Upper lobe of right lung (tissue), 1 donor: ENCODE results near the gene IL5RA. TPM values are rescaled to one million over a fixed set of nuclear protein-coding genes. Genes with fewer than 3 reads are reported as not detected.

Experiments
- ATAC-seq: fragments of 200-7000 bp; cut with Tn5 transposase; one replicate; pipeline ENCODE4 v1.9.1; 2020; ENCODE audit warnings: mild to moderate bottlenecking, moderate library complexity
- DNase-seq: peaks from one replicate; pipeline ENCODE4 v3.0.0-alpha.2; 2020
- H3K27ac ChIP-seq: fragments of 200-600 bp; one replicate; pipeline ENCODE4 v1.8.0; 2022
- H3K27me3 ChIP-seq: fragments of 200-600 bp; one replicate; pipeline ENCODE4 v1.8.0; 2022; ENCODE audit warnings: mild to moderate bottlenecking
- H3K36me3 ChIP-seq: fragments of 200-600 bp; one replicate; pipeline ENCODE4 v1.8.0; 2022
- H3K4me1 ChIP-seq: fragments of 200-600 bp; one replicate; pipeline ENCODE4 v1.8.0; 2022
- H3K4me3 ChIP-seq: fragments of 200-600 bp; one replicate; pipeline ENCODE4 v1.8.0; 2022; ENCODE audit warnings: mild to moderate bottlenecking
- H3K9me3 ChIP-seq: fragments of 200-600 bp; one replicate; pipeline ENCODE4 v1.8.0; 2022
- intact Hi-C: fragments of 100-400 bp; cut with DNase I; formaldehyde crosslinking; loops from one replicate; pipeline ENCODE4 v1.11.0; 2022
- total RNA-seq: library from RNA; stranded (reverse); fragmentation: NEBNext Ultra II Directional; extraction: Animal tissue kit (Norgen Biotek cat#: 25700); gene quantifications from one replicate; pipeline ENCODE4 v1.2.1, GENCODE V29; 2021
- TF ChIP-seq, protein P1 (sequence below): fragments of 200-600 bp; IDR thresholded peaks from one replicate; pipeline ENCODE4 v1.8.0; 2022; ENCODE audit warnings: antibody characterized with exemption
- donor health status: DM: no; HTN: yes; CAD: no; lungs with severe emphysema.

The IL5RA gene
- total RNA-seq, 1 donor from 2014 or later, result 0.69 TPM

DNA sequence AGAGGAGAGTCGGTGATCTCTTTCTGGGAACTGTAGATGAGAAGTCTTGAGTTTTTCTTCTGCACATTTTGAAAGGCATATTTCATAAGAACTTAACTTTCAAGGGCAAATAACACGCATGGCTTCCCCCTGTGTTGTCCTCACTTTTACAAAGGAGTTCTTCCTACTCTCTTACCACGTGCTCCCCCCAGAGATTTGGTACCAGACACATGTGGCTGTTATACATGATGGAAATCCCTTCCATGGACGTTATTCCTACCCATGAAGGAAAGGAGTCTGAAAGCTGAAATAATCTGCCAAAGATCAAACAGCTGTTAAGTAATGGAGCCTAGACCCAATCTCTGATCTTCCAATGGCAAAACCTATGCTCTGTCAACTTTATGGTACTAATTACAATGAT is 4.4 kb downstream of the IL5RA start:
- Histone ChIP-seq H3K27ac (no peak overlapping the region), H3K9me3 (no peaks in the 10 kb centered on the region), H3K27me3 (no peaks in the 10 kb centered on the region), H3K4me1 (no peaks in the 10 kb centered on the region), H3K36me3 (no peaks in the 10 kb centered on the region), H3K4me3 (no peak overlapping the region)
- no peak for ATAC-seq
- DNase-seq, result no peak
- TF ChIP-seq, protein P1, sequence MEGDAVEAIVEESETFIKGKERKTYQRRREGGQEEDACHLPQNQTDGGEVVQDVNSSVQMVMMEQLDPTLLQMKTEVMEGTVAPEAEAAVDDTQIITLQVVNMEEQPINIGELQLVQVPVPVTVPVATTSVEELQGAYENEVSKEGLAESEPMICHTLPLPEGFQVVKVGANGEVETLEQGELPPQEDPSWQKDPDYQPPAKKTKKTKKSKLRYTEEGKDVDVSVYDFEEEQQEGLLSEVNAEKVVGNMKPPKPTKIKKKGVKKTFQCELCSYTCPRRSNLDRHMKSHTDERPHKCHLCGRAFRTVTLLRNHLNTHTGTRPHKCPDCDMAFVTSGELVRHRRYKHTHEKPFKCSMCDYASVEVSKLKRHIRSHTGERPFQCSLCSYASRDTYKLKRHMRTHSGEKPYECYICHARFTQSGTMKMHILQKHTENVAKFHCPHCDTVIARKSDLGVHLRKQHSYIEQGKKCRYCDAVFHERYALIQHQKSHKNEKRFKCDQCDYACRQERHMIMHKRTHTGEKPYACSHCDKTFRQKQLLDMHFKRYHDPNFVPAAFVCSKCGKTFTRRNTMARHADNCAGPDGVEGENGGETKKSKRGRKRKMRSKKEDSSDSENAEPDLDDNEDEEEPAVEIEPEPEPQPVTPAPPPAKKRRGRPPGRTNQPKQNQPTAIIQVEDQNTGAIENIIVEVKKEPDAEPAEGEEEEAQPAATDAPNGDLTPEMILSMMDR, result no peak
- intact Hi-C loops, result no loop called here

DNA sequence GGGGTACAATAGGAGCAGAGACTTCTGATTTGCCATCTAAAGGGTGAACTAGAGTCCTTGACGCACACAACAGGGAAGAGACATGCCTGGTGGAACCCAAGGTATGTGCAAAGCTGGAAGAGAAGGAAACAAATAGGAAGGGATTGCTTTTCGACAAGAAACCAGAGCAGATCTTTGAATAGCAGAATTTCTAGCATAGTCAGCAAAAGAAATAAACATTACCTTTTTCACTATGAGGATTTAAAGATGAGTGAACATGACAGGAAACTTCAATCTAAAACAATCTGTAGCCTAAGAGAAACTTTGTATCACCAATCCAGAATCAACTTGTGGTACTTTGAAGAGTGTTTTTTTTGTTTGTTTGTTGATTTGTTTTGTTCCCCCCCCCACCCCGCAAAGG is 4.9 kb downstream of the IL5RA start:
- intact Hi-C loops, result no loop called here
- no peaks in the 10 kb centered on the region for H3K27me3 ChIP-seq
- no peaks in the 10 kb centered on the region for H3K36me3 ChIP-seq
- no peaks in the 10 kb centered on the region for H3K9me3 ChIP-seq
- no peak overlapping the region for H3K27ac ChIP-seq
- H3K4me1 ChIP-seq, result no peaks in the 10 kb centered on the region
- no peak for DNase-seq
- no peak overlapping the region for H3K4me3 ChIP-seq
- TF ChIP-seq, protein P1, result no peak
- no peak for ATAC-seq

DNA sequence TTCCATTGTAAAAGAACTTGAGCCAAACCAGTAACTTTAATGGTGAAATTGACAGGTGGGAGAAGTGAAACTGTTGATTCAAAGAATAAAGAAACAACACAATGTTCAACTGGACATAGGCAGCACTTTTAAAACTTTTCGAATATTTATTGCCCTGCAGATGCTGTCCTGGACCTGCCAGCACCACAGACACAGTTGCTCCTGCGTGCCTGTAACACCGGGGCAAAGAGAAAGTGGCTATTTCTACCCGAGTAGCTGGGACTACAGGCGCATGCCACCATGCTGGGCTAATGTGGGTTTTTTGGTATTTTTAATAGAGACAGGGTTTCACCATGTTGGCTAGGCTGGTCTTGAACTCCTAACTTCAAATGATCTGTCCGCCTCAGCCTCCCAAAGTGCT is 7.4 kb downstream of the IL5RA start:
- no peak for DNase-seq
- TF ChIP-seq, protein P1, result no peak
- H3K9me3 ChIP-seq, result no peaks in the 10 kb centered on the region
- no peaks in the 10 kb centered on the region for H3K36me3 ChIP-seq
- no peaks in the 10 kb centered on the region for H3K4me1 ChIP-seq
- H3K27me3 ChIP-seq, result no peaks in the 10 kb centered on the region
- ATAC-seq, result no peak
- intact Hi-C loops, result no loop called here
- no peak overlapping the region for H3K27ac ChIP-seq
- no peak overlapping the region for H3K4me3 ChIP-seq

DNA sequence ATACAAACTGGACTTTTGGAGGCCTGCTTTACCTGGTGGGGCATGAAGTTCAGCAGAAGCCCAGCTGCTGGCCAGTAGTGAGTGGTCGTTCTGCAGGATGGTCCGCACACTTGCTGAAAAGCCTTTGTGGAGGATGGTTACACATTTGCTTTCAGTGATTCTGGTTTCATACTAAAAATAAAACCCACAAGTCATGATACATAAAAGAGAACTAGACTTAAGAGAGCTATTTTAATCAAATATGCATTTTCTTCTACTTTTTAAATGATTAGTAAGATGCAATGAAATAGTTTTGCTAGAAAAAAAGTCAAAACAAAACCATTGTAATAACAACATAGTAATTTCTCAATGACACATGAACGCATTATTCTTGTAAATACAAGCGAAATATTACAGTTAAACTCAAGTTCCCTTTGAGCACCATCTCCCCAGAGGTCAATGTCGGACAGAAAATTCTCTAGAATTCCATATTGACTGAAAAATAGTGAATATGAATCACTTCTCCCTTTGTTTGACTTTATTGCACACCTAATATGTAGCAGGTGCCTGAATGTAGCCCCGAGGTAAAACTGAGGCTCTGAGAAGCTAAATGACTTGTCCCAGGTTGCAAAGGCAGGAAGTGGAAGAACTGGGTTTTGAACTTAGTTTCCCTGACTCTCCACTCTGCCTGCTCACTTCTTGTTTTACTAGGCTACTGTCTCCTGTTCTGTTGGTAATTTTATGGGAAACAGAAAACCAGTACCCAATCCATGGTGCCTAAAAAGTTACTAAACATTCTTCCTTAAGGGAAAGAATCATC is 8.3 kb downstream of the IL5RA start:
- ATAC-seq (no peak), DNase-seq (no peak)
- Histone ChIP-seq H3K9me3 (no peaks in the 10 kb centered on the region), H3K4me3 (no peak overlapping the region), H3K27ac (no peak overlapping the region), H3K4me1 (no peaks in the 10 kb centered on the region), H3K27me3 (no peaks in the 10 kb centered on the region), H3K36me3 (no peaks in the 10 kb centered on the region)
- intact Hi-C loops, result no loop called here
- TF ChIP-seq, protein P1, result no peak

DNA sequence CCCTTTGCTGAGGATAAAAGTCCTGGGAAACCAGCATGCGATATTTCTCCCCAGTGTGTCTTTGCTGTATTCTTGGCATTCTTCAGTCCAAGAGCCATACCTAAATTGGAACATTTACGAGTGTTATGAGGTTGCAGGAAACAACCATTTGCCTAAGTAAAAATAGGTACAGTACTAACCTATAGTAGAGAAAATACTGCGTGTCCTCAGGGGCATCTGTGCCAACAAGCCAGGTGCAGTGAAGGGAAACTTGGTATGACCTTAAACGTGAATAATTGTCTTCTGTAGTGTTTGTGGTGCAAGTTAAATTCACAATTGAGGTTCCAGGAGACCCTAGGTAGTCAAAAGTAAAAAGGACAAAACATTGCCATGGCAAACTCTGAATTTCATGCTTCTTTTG is 12.2 kb downstream of the IL5RA start:
- no peaks in the 10 kb centered on the region for H3K9me3 ChIP-seq
- H3K27ac ChIP-seq, result no peak overlapping the region
- intact Hi-C loops, result no loop called here
- TF ChIP-seq, protein P1, result no peak
- H3K4me1 ChIP-seq, result no peaks in the 10 kb centered on the region
- DNase-seq, result no peak
- no peaks in the 10 kb centered on the region for H3K36me3 ChIP-seq
- no peaks in the 10 kb centered on the region for H3K27me3 ChIP-seq
- ATAC-seq, result no peak
- H3K4me3 ChIP-seq, result no peak overlapping the region
